Heart left ventricle (tissue), 16 donors: Measurements from ENCODE around the gene MMADHC. TPM values are rescaled to one million over a fixed set of nuclear protein-coding genes. Genes with fewer than 3 reads are reported as not detected.

Experiments
- ATAC-seq, 4 donors: fragments of 200-7000 bp; cut with Tn5 transposase; one replicate each; pipeline ENCODE4 v1.9.1; 2020 to 2022; ENCODE audit warnings: moderate library complexity in 4 of 4, mild to moderate bottlenecking in 3 of 4, moderate number of reproducible peaks in 1 of 4
- DNase-seq, 5 donors: peaks; one replicate each; pipeline ENCODE4 v3.0.0-alpha.2; 2020
- H3K27ac ChIP-seq, 12 donors: fragments of 200-600 bp; sonication (generic) in 4 of 12; one replicate each; pipeline versions ENCODE4 v1.5.0 to v1.8.0; 2016 to 2022; ENCODE audit warnings: mild to moderate bottlenecking in 2 of 12
- H3K27me3 ChIP-seq, 9 donors: fragments of 200-600 bp; sonication (generic) in 2 of 9; one replicate each; pipeline versions ENCODE4 v1.5.1 to v1.8.0; 2016 to 2022; ENCODE audit warnings: mild to moderate bottlenecking in 3 of 9
- H3K36me3 ChIP-seq, 9 donors: fragments of 200-600 bp; sonication (generic) in 2 of 9; one replicate each; pipeline versions ENCODE4 v1.5.0 to v1.8.0; 2018 to 2022; ENCODE audit warnings: mild to moderate bottlenecking in 2 of 9
- H3K4me1 ChIP-seq, 12 donors: fragments of 200-600 bp; sonication (generic) in 4 of 12; one replicate each; pipeline versions ENCODE4 v1.5.0 to v1.8.0; 2016 to 2022; ENCODE audit warnings: mild to moderate bottlenecking in 3 of 12
- H3K4me3 ChIP-seq, 12 donors: fragments of 200-600 bp; sonication (generic) in 4 of 12; one replicate each; pipeline versions ENCODE4 v1.5.0 to v1.8.0; 2017 to 2022; ENCODE audit warnings: mild to moderate bottlenecking in 9 of 12, moderate library complexity in 4 of 12
- H3K9me3 ChIP-seq, 12 donors: fragments of 200-600 bp; sonication (generic) in 4 of 12; one replicate each; pipeline versions ENCODE4 v1.5.0 to v1.8.0; 2016 to 2022; ENCODE audit warnings: mild to moderate bottlenecking in 1 of 12
- CTCF ChIP-seq, 12 donors: fragments of 200-600 bp; sonication (generic) in 4 of 12; IDR thresholded peaks; one replicate each; pipeline versions ENCODE4 v1.5.0 to v1.8.0; 2018 to 2022; ENCODE audit warnings: antibody characterized with exemption in 12 of 12, mild to moderate bottlenecking in 5 of 12
- POLR2A ChIP-seq, 2 donors: fragments of 450-650 bp; IDR thresholded peaks; one replicate each; pipeline ENCODE4 v1.6.1; 2017; ENCODE audit warnings: antibody characterized with exemption in 2 of 2, mild to moderate bottlenecking in 2 of 2, moderate library complexity in 2 of 2
- WGBS, 4 donors: extraction: QIAGEN DNeasy Blood & Tissue Kit in 2 of 4; methylation state at CpG; one replicate each; pipeline versions ENCODE4 v1.1.5 to v1.1.7; 2013 to 2018; 5-methylcytosine and 5-hydroxymethylcytosine counted together
- intact Hi-C, 10 donors: fragments of 100-400 bp; cut with DNase I; formaldehyde crosslinking; loops; one replicate each; pipeline versions ENCODE4 v1.11.1 to v1.14.2; 2022
- polyA plus RNA-seq, 2 donors: library from polyadenylated mRNA; stranded (reverse); fragments of 200-250 nt; gene quantifications; one replicate each; pipeline ENCODE4 v1.2.3, GENCODE V29; 2013
- total RNA-seq, 9 donors: library from RNA; depleted of rRNA in 2 of 9; stranded (reverse); fragments of >200 nt in 2 of 9; fragmentation: NEBNext Ultra II Directional in 3 of 9; extraction: Animal tissue kit (Norgen Biotek cat#: 25700) in 3 of 9; gene quantifications; one replicate each; pipeline versions ENCODE4 v1.1.0 to v1.2.4, GENCODE V29; 2016 to 2023
- donor health status: ischemic (EF 13 %, LVEDD 7.1; RV severe dilation, severe dysfunction).
- donor health status: healthy with polysubstance abuse.
- donor health status: DM: no; HTN: yes; CAD: no.
- donor health status: DM: no; HTN: no; CAD: no.
- donor health status: ischemic (EF 25% LVEDD 6.9; RV normal size, moderate dysfunction).
- donor health status: ischemic (EF 25% LVEDD 5.7; RV mildly dilated, moderate dysfunction).
- donor health status: healthy.
- donor health status: DM: yes; HTN: yes; CAD: no.
- donor health status: ischemic (EF 35%, LVEDD 5.7; RV mildly dilated, moderate dysfunction).
- donor health status: nonischemic (EF 11% LVEDD 7.7; RV severe dilation, severe dysfunction).
- donor health status: DM: yes; HTN: yes; CAD: no.
- donor health status: PGD.
- donor health status: ischemic (EF 29% LVEDD 5.4; RV normal size, mild dysfunction).
- donor health status: nonischemic (EF 23%, LVEDD 6.1; RV moderate dilation, normal function).

MMADHC gene
- total and polyA plus RNA-seq, 11 donors: 34.0 to 152 (median 117) TPM

- peaks cover 0 to 37% (median 22%) of the 10 kb centered on the region in 9 donors for H3K36me3 ChIP-seq
- intact Hi-C loops: loop anchor here in 1 of 10 donors (10.0 kb wide), 2 partner anchors 1562 to 1828 kb away; partner anchors contain the start of genes MBD5 and ORC4
- TF ChIP-seq POLR2A (IDR thresholded peaks at IDR 0.05) (no peak), CTCF (IDR thresholded peaks at IDR 0.05) (no peak)
Measured at GRCh38 chr2:149586898-149587219, 716 bp downstream of the MMADHC start.

DNA sequence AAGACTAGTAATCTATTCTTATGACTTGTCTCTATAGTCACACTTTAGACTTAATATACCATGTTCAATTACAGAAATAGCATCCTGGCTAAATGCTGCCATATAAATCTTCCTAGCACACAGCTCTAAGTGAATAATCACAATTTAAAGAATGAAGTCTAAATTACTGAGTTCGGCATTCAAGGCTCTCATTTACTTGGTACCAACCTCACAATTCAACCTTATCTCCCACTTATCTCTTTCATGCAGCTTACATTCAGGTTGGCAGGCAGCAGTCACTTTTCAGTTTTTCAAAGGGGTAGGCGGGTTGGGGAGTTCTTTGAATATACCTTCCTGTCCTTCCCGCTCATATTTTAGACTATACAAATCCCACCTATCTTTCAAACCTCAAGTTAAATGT, 1.5 kb downstream of the MMADHC start:
- no peak for DNase-seq
- no peak for TF ChIP-seq POLR2A (IDR thresholded peaks at IDR 0.05)
- 65 to 74% (median 67%) methylated on average over 3 of the region's 3 CpGs for WGBS, 4 donors

More at GRCh38 chr2:149586898-149587219, 716 bp downstream of the MMADHC start:
- H3K27ac ChIP-seq: peak overlapping the region; percentile 84 to 98 (median 96)
- WGBS, 4 donors: 0 to 1% (median 1%) methylated on average over 7 of the region's 7 CpGs
- DNase-seq (no peak), ATAC-seq (no peak)
- H3K4me3 ChIP-seq: peak overlapping the region; percentile 58 to 92 (median 81)
- H3K9me3 ChIP-seq: no peaks in the 10 kb centered on the region
- H3K4me1 ChIP-seq: peaks cover 4 to 56% (median 31%) of the 10 kb centered on the region in 12 donors
- no peaks in the 10 kb centered on the region for H3K27me3 ChIP-seq

DNA sequence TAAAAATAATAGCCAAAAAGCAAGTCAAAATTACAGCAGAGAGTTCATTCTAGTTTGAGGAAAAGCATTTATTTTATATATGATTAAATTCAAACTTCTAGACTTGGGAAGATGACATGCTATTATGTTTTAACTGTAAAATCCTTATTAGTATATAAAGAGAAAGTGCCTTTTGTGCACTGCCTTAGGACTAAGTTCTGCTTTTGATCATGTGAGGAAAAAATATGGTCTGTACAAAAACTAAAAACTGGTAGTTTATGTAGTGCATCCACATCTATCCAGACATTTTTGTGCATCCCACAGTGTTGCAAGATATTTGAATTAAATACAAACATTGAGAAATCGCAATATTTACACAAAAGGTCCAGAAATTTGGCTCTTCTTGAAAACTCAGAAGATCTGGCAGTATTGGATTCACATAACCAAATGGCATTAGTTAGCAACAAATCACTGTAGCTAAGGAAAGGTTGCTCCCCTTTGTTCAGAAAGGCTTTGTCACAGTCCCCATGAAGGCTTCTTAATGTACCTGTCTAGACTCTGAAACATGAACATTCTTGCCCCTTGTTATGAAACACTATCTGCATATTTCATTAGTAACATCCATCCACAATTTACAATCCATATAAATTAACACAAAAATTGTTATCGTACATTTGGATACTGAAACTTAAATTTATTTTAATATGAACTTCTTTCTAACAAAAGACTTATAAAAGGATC, 2.2 kb downstream of the MMADHC start:
- ATAC-seq: no peak
- DNase-seq: no peak
- H3K9me3 ChIP-seq: no peaks in the 10 kb centered on the region
- H3K36me3 ChIP-seq: peaks cover 0 to 52% (median 38%) of the 10 kb centered on the region in 9 donors
- H3K4me1 ChIP-seq: peaks cover 4 to 71% (median 38%) of the 10 kb centered on the region in 12 donors
- intact Hi-C loops: loop anchor here in 1 of 10 donors (10.0 kb wide), 2 partner anchors 1561 to 1829 kb away; partner anchors contain the start of genes MBD5 and ORC4
- H3K27ac ChIP-seq: peak overlapping the region in 2 of 12 donors; percentile 2 to 63
- WGBS, 4 donors: 93 to 99% (median 97%) methylated on average over 2 of the region's 2 CpGs
- TF ChIP-seq POLR2A (IDR thresholded peaks at IDR 0.05): no peak
- TF ChIP-seq CTCF (IDR thresholded peaks at IDR 0.05): no peak
- H3K4me3 ChIP-seq: peak overlapping the region in 7 of 12 donors; percentile 61 to 92 (median 83)
- H3K27me3 ChIP-seq: no peaks in the 10 kb centered on the region

More for the DNA sequence above, 1.5 kb downstream of the MMADHC start:
- ATAC-seq: no peak
- Histone ChIP-seq H3K4me3 (peak overlapping the region in 11 of 12 donors; percentile 58 to 92 (median 82)), H3K27ac (peak overlapping the region in 1 of 12 donors; percentile 63), H3K4me1 (peaks cover 4 to 64% (median 31%) of the 10 kb centered on the region in 12 donors), H3K27me3 (no peaks in the 10 kb centered on the region), H3K36me3 (peaks cover 0 to 45% (median 30%) of the 10 kb centered on the region in 9 donors), H3K9me3 (no peaks in the 10 kb centered on the region)
- intact Hi-C loops: loop anchor here in 1 of 10 donors (10.0 kb wide), 2 partner anchors 1561 to 1829 kb away; partner anchors contain the start of genes MBD5 and ORC4

- no peak for TF ChIP-seq CTCF (IDR thresholded peaks at IDR 0.05)
- TF ChIP-seq POLR2A (IDR thresholded peaks at IDR 0.05): no peak
- Histone ChIP-seq H3K4me1 (peaks cover 0 to 57% (median 31%) of the 10 kb centered on the region in 12 donors), H3K27ac (peak overlapping the region in 10 of 12 donors; percentile 4 to 66 (median 26)), H3K9me3 (no peaks in the 10 kb centered on the region), H3K36me3 (peaks cover 0 to 100% (median 87%) of the 10 kb centered on the region in 9 donors), H3K27me3 (no peaks in the 10 kb centered on the region), H3K4me3 (no peak overlapping the region)
- intact Hi-C loops: loop anchor here in 1 of 10 donors (10.0 kb wide), 2 partner anchors 1555 to 1835 kb away; partner anchors contain the start of genes MBD5 and ORC4
- 58 to 66% (median 62%) methylated on average over 7 of the region's 7 CpGs for WGBS, 4 donors
- peak in 1 of 5 donors; percentile 29 for DNase-seq
- peak; percentile 79 to 89 (median 82) for ATAC-seq
Measured at GRCh38 chr2:149579972-149580882, 7.3 kb downstream of the MMADHC start.
